GM12878 (cell line): ENCODE measurements around the gene ASAP2.

Experiments used
- CREM ChIP-seq: IDR thresholded peaks from 2 replicates; pipeline ENCODE4 v1.6.1; 2014; ENCODE audit warnings: antibody characterized with exemption, low read depth
- ESRRA ChIP-seq: IDR thresholded peaks from 2 replicates; pipeline ENCODE4 v1.6.1; 2012; ENCODE audit warnings: mild to moderate bottlenecking, low read length, improper control_type of control experiment
- EZH2 ChIP-seq: IDR thresholded peaks from 2 replicates; pipeline ENCODE4 v1.6.1; 2012; ENCODE audit warnings: low read depth, mild to moderate bottlenecking, control low read depth, inconsistent platforms, low read length, borderline replicate concordance; ENCODE audit not compliant: control insufficient read depth
- KAT2A ChIP-seq: conservative IDR thresholded peaks from 2 replicates; pipeline ENCODE4 v1.6.1; 2011; ENCODE audit warnings: low read depth, low read length; ENCODE audit not compliant: control insufficient read depth
- MYB ChIP-seq: fragments of 150-350 bp; IDR thresholded peaks from 2 replicates; pipeline ENCODE4 v1.6.1; 2014; ENCODE audit warnings: mild to moderate bottlenecking, low read depth, low read length, borderline replicate concordance
- NR2C2 ChIP-seq: IDR thresholded peaks from 2 replicates; pipeline ENCODE4 v1.6.1; 2011; ENCODE audit warnings: borderline replicate concordance, low read depth; ENCODE audit not compliant: control insufficient read depth, insufficient read length
- POLR2A ChIP-seq: IDR thresholded peaks from 2 replicates; pipeline ENCODE4 v1.6.1; 2011; ENCODE audit warnings: low read depth, mild to moderate bottlenecking, low read length
- SIN3A ChIP-seq: IDR thresholded peaks from 2 replicates; pipeline ENCODE4 v1.6.1; 2012; ENCODE audit warnings: low read depth, low read length, improper control_type of control experiment
- SP1 ChIP-seq: IDR thresholded peaks from one replicate; pipeline ENCODE4 v1.6.1; 2011; ENCODE audit warnings: low read depth, low read length
- TCF7 ChIP-seq: IDR thresholded peaks from 2 replicates; pipeline ENCODE4 v1.6.1; 2014; ENCODE audit warnings: antibody characterized with exemption, borderline replicate concordance
- USF2 ChIP-seq: IDR thresholded peaks from 2 replicates; pipeline ENCODE4 v1.6.1; 2011; ENCODE audit warnings: low read depth, low read length, improper control_type of control experiment, borderline replicate concordance
- YY1 ChIP-seq: IDR thresholded peaks from 2 replicates; pipeline ENCODE4 v1.6.1; 2011; ENCODE audit warnings: low read depth, mild to moderate bottlenecking, low read length
- TF ChIP-seq, protein P1 (sequence below), 3 experiments: IDR thresholded peaks in 2 of 3; conservative IDR thresholded peaks in 1 of 3; 2 replicates each; pipeline ENCODE4 v1.5.1; 2011; ENCODE audit warnings: low read depth in 3 of 3, low read length in 3 of 3, mild to moderate bottlenecking in 3 of 3, control low read depth in 2 of 3, moderate library complexity in 2 of 3, inconsistent platforms in 1 of 3, mixed read lengths in 1 of 3; ENCODE audit not compliant: control insufficient read depth in 2 of 3, insufficient read depth in 1 of 3; ENCODE audit errors: extremely low read depth in 1 of 3

DNA sequence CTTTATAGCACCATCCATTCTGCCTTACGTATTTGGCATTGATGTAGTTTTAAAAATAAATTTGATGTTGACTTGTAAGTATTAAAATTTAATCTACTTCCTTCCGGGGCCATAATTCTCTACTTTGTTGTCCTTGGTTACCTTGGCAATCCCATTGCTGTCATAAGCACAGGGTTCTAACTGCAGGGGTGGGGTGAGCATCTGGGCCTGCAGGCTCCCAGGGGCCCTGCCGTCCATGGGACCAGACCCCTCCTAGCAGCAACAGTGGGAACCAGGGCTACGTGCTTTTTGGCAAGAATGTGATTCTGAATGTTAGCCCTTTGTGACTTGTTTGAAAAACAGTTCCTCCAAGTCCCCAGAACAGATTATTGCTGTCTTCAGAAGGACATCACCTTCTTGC, 4.9 kb downstream of the ASAP2 start:
- no peak for TF ChIP-seq TCF7
- TF ChIP-seq CREM, result no peak
- TF ChIP-seq SP1, result no peak
- TF ChIP-seq, protein P1, sequence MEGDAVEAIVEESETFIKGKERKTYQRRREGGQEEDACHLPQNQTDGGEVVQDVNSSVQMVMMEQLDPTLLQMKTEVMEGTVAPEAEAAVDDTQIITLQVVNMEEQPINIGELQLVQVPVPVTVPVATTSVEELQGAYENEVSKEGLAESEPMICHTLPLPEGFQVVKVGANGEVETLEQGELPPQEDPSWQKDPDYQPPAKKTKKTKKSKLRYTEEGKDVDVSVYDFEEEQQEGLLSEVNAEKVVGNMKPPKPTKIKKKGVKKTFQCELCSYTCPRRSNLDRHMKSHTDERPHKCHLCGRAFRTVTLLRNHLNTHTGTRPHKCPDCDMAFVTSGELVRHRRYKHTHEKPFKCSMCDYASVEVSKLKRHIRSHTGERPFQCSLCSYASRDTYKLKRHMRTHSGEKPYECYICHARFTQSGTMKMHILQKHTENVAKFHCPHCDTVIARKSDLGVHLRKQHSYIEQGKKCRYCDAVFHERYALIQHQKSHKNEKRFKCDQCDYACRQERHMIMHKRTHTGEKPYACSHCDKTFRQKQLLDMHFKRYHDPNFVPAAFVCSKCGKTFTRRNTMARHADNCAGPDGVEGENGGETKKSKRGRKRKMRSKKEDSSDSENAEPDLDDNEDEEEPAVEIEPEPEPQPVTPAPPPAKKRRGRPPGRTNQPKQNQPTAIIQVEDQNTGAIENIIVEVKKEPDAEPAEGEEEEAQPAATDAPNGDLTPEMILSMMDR (IDR thresholded peaks at IDR 0.05 in 2 of 3, conservative IDR thresholded peaks at IDR 0.05 in 1 of 3; ENCODE audit: control insufficient read depth in 2 of 3, extremely low read depth in 1 of 3, insufficient read depth in 1 of 3, low read depth in 3 of 3, low read length in 3 of 3), result no peak
- TF ChIP-seq YY1, result no peak
- no peak for TF ChIP-seq SIN3A
- no peak for TF ChIP-seq NR2C2
- no peak for TF ChIP-seq USF2
- TF ChIP-seq POLR2A, result no peak
- TF ChIP-seq MYB, result no peak
- TF ChIP-seq KAT2A, result no peak
- TF ChIP-seq EZH2, result no peak
- no peak for TF ChIP-seq ESRRA
